Neural progenitor cell (in vitro differentiated cells): ENCODE results near the gene SAPCD2. TPM values are rescaled to one million over a fixed set of nuclear protein-coding genes. Genes with fewer than 3 reads are reported as not detected.

Source experiments
- DNase-seq: peaks from one replicate; pipeline ENCODE4 v3.0.0-alpha.2; 2016; ENCODE audit warnings: low spot score
- H2AFZ ChIP-seq: fragments of 200-600 bp; sonication (generic); replicated peaks from 2 replicates; pipeline ENCODE4 v1.6.1; 2016; ENCODE audit warnings: antibody characterized with exemption
- H3F3A ChIP-seq: fragments of 200-600 bp; sonication (generic); 2 replicates; pipeline ENCODE4 v1.6.1; 2016; ENCODE audit warnings: antibody characterized with exemption, low read depth
- H3K27ac ChIP-seq: fragments of 200-600 bp; sonication (generic); 2 replicates; pipeline ENCODE4 v1.5.1; 2016; ENCODE audit warnings: mild to moderate bottlenecking
- H3K27me3 ChIP-seq: fragments of 200-600 bp; sonication (generic); 2 replicates; pipeline ENCODE4 v1.6.1; 2016; ENCODE audit warnings: mild to moderate bottlenecking, moderate library complexity
- H3K36me3 ChIP-seq: fragments of 200-600 bp; sonication (generic); 2 replicates; pipeline ENCODE4 v1.5.1; 2016
- H3K4me1 ChIP-seq: fragments of 200-600 bp; sonication (generic); 2 replicates; pipeline ENCODE4 v1.6.1; 2016; ENCODE audit warnings: mixed run types
- H3K4me2 ChIP-seq: fragments of 200-600 bp; sonication (generic); 2 replicates; pipeline ENCODE4 v1.6.1; 2016
- H3K4me3 ChIP-seq: fragments of 200-600 bp; sonication (generic); 2 replicates; pipeline ENCODE4 v1.5.1; 2016
- H3K79me2 ChIP-seq: fragments of 200-600 bp; sonication (generic); 2 replicates; pipeline ENCODE4 v1.6.1; 2016; ENCODE audit warnings: low read depth
- H3K9ac ChIP-seq: fragments of 200-600 bp; sonication (generic); 2 replicates; pipeline ENCODE4 v1.6.1; 2016
- H3K9me3 ChIP-seq: fragments of 200-600 bp; sonication (generic); 2 replicates; pipeline ENCODE4 v1.5.1; 2016; ENCODE audit warnings: low read depth
- H4K20me1 ChIP-seq: fragments of 200-600 bp; sonication (generic); 2 replicates; pipeline ENCODE4 v1.6.1; 2016; ENCODE audit warnings: low read depth
- H3K27ac Mint-ChIP-seq: 3 replicates; pipeline ENCODE4 v1.8.0; 2021; ENCODE audit warnings: mixed read lengths
- H3K27me3 Mint-ChIP-seq: 2 replicates; pipeline ENCODE4 v1.8.0; 2022; ENCODE audit warnings: low read depth, mild to moderate bottlenecking, inconsistent platforms, moderate library complexity, mixed read lengths; ENCODE audit not compliant: insufficient read depth
- H3K36me3 Mint-ChIP-seq: 3 replicates; pipeline ENCODE4 v1.8.0; 2021; ENCODE audit warnings: mixed read lengths
- H3K4me1 Mint-ChIP-seq: 3 replicates; pipeline ENCODE4 v1.8.0; 2021; ENCODE audit warnings: mixed read lengths
- H3K4me3 Mint-ChIP-seq: 3 replicates; pipeline ENCODE4 v1.8.0; 2021; ENCODE audit warnings: mild to moderate bottlenecking, moderate library complexity, mixed read lengths
- H3K9me3 Mint-ChIP-seq: 3 replicates; pipeline ENCODE4 v1.8.0; 2020; ENCODE audit warnings: mixed read lengths
- EZH2 ChIP-seq: fragments of 200-600 bp; sonication (generic); IDR thresholded peaks from 2 replicates; pipeline ENCODE4 v1.6.1; 2017; ENCODE audit warnings: antibody characterized with exemption, mild to moderate bottlenecking, moderate library complexity
- EZH2phosphoT487 ChIP-seq: fragments of 200-600 bp; sonication (generic); IDR thresholded peaks from 2 replicates; pipeline ENCODE4 v1.6.1; 2017; ENCODE audit warnings: antibody characterized with exemption
- total RNA-seq: library from RNA; depleted of rRNA; stranded (reverse); fragments of >200 nt; gene quantifications from 2 replicates; pipeline ENCODE4 v1.2.3, GENCODE V29; 2015; ENCODE audit warnings: low replicate concordance
- TF ChIP-seq, protein P1 (sequence below): fragments of 200-600 bp; sonication (generic); IDR thresholded peaks from 2 replicates; pipeline ENCODE4 v1.5.1; 2017; ENCODE audit warnings: antibody characterized with exemption, mild to moderate bottlenecking

Gene SAPCD2
- total RNA-seq, 1 donor from 2014 or later, result 5.7 TPM

DNA sequence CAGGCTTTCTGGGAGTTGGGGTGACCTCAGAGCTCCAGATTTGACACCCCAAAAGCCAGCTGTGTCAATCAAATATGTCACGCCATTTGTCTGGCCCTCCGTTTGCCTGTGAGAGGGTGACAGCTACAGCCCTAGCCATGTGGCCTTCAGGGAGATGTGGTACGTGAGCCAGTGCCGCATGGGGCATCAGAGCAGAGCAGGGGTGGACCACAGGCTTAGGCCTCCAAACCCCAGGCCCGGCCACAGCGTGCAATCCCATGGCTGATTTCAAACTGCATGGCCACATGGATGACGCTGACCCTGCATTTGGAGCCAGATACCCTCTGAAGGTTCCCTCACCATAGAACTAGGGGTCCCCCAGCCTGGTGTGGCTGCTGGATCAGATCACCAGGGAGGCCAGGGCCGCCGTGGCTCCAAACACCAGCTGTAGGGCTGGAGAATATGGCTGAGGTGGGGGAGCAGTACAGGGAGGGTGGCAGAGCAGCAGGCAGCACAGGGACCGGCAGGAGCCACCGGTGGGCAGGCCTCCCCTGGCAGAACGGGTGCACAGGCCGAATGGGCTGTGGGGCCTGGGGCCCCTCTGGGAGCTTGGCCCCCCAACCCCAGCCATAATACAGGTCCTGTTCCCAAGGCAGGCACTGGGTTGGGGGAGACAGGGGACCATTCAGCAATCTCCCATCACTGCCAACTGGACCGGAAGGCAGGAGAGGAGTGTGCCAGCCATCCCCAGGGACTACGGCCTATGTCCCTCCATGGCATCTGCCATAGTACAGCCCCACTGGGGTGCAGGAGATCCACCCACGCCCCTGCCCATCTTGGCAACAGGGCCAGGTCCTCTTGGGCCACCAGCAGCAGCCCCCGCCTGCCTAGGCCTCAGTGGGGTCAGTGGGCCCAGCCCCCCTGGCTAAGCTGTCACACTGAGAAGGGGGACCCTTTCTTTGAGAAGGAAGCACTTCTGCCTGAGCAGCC lies 1.5 kb downstream of the SAPCD2 start:
- no peaks in the 10 kb centered on the region for H3K9me3 ChIP-seq
- H4K20me1 ChIP-seq, result peaks cover 43% of the 10 kb centered on the region
- H3K4me1 ChIP-seq, result peaks cover 11% of the 10 kb centered on the region
- peaks cover 33% of the 10 kb centered on the region for H3K27me3 ChIP-seq
- DNase-seq, result no peak
- no peaks in the 10 kb centered on the region for H3K36me3 Mint-ChIP-seq
- H3K79me2 ChIP-seq, result no peaks in the 10 kb centered on the region
- peak overlapping the region; percentile 98 for H3K4me2 ChIP-seq
- H3K4me1 Mint-ChIP-seq, result peaks cover 10% of the 10 kb centered on the region
- H3K36me3 ChIP-seq, result no peaks in the 10 kb centered on the region
- peaks cover 22% of the 10 kb centered on the region for H3F3A ChIP-seq
- no peaks in the 10 kb centered on the region for H3K9me3 Mint-ChIP-seq
- no peak overlapping the region for H2AFZ ChIP-seq
- no peak for TF ChIP-seq EZH2
- no peak for TF ChIP-seq EZH2phosphoT487
- TF ChIP-seq, protein P1, sequence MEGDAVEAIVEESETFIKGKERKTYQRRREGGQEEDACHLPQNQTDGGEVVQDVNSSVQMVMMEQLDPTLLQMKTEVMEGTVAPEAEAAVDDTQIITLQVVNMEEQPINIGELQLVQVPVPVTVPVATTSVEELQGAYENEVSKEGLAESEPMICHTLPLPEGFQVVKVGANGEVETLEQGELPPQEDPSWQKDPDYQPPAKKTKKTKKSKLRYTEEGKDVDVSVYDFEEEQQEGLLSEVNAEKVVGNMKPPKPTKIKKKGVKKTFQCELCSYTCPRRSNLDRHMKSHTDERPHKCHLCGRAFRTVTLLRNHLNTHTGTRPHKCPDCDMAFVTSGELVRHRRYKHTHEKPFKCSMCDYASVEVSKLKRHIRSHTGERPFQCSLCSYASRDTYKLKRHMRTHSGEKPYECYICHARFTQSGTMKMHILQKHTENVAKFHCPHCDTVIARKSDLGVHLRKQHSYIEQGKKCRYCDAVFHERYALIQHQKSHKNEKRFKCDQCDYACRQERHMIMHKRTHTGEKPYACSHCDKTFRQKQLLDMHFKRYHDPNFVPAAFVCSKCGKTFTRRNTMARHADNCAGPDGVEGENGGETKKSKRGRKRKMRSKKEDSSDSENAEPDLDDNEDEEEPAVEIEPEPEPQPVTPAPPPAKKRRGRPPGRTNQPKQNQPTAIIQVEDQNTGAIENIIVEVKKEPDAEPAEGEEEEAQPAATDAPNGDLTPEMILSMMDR, result no peak
- H3K9ac ChIP-seq, result no peak overlapping the region
- H3K4me3 ChIP-seq, result peak overlapping the region; percentile 72
- peak overlapping the region; percentile 79 for H3K4me3 Mint-ChIP-seq
- no peak overlapping the region for H3K27ac Mint-ChIP-seq
- H3K27ac ChIP-seq, result no peak overlapping the region
- H3K27me3 Mint-ChIP-seq, result peaks cover 11% of the 10 kb centered on the region

DNA sequence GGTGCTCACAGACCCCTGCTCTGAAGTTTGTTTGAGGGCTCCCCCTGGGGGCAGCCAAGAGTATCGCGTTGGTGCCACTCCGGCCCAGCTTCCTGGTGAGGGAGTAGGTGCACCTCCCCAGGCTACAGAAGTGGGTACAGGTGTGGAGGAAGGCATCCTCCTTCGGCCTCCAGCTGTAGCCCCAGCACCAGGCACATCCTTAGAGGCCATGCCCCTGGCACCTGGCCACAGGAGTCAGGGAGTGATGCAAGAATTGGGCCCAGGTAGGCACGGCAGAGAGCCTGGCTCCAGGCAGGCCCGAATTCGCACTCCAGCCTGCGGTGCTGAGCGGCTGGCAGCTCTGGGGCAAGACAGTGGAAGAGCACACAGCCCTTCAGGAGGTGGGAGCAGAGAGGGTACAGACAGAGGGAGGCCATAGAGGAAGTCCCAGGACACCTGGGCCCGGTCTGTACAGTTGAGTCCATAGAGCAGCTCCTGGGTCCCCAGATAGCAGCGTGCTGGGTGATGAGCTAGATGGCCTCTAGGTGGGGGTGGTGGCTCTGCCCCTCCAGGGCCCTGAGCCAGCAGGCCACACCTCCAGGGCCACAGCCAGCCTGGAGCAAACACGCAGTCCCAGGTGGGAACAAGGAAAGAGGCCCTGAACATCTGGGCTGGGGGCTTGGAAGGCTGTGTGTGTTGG lies 2.4 kb downstream of the SAPCD2 start:
- no peaks in the 10 kb centered on the region for H3K79me2 ChIP-seq
- no peak overlapping the region for H3K9ac ChIP-seq
- peaks cover 6% of the 10 kb centered on the region for H3K27me3 Mint-ChIP-seq
- H3K36me3 ChIP-seq, result no peaks in the 10 kb centered on the region
- peaks cover 11% of the 10 kb centered on the region for H3K4me1 ChIP-seq
- peaks cover 10% of the 10 kb centered on the region for H3K4me1 Mint-ChIP-seq
- H4K20me1 ChIP-seq, result peaks cover 46% of the 10 kb centered on the region
- no peaks in the 10 kb centered on the region for H3K9me3 ChIP-seq
- H2AFZ ChIP-seq, result no peak overlapping the region
- no peak overlapping the region for H3K27ac Mint-ChIP-seq
- H3K9me3 Mint-ChIP-seq, result no peaks in the 10 kb centered on the region
- TF ChIP-seq, protein P1, result peak; percentile 62
- TF ChIP-seq EZH2, result no peak
- DNase-seq, result peak; percentile 82
- H3K27me3 ChIP-seq, result peaks cover 28% of the 10 kb centered on the region
- H3F3A ChIP-seq, result peaks cover 22% of the 10 kb centered on the region
- H3K4me3 Mint-ChIP-seq, result peak overlapping the region; percentile 54
- no peak overlapping the region for H3K4me3 ChIP-seq
- H3K36me3 Mint-ChIP-seq, result no peaks in the 10 kb centered on the region
- no peak overlapping the region for H3K4me2 ChIP-seq
- no peak overlapping the region for H3K27ac ChIP-seq

DNA sequence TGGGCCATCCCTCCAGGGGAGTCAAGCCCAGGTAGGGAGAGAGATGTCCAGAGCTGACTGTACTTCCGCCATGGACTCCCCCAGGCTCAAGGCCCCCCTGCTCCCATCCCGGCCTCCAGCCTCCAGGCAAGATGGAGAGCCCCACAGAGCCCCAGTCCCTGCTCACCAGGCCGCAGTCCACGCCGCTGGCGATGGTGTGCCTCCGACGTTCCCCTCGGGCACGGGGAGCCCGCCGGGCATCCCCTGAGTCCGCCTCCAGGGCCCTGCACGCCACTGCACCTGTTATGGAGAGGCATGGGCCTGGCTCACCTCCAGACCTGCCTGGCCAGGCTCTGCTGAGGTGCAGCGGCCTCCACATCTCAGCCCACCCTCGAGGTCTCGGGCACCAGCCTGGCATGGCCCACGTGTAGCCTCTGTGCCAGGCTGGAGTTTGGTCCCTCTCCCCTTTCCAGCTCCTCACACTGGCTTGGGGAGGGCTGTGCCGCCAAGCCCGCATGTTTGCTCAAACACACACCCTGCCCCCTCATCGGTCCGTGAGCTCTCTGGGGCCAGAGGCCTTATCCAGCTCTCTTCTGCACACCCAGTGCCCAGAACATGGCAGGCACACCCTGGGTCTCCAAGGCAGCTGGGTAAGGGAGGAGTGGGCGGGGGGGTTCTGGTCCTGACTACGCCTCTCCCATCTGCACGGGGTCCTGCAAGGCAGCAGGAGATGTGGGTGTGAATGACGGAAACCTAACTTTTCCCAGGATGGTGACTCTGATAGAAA lies 4.1 kb downstream of the SAPCD2 start:
- no peaks in the 10 kb centered on the region for H3K79me2 ChIP-seq
- no peak overlapping the region for H3K9ac ChIP-seq
- H4K20me1 ChIP-seq, result peaks cover 46% of the 10 kb centered on the region
- no peak overlapping the region for H3K4me3 ChIP-seq
- no peak for DNase-seq
- H3K4me2 ChIP-seq, result no peak overlapping the region
- TF ChIP-seq, protein P1, result no peak
- TF ChIP-seq EZH2phosphoT487 (no peak), EZH2 (no peak)
- H3K27ac Mint-ChIP-seq, result no peak overlapping the region
- H3F3A ChIP-seq, result peaks cover 17% of the 10 kb centered on the region
- H3K27me3 Mint-ChIP-seq, result peaks cover 7% of the 10 kb centered on the region
- no peak overlapping the region for H3K4me3 Mint-ChIP-seq
- no peaks in the 10 kb centered on the region for H3K9me3 Mint-ChIP-seq
- H3K9me3 ChIP-seq, result no peaks in the 10 kb centered on the region
- H3K4me1 Mint-ChIP-seq, result peaks cover 10% of the 10 kb centered on the region
- no peak overlapping the region for H2AFZ ChIP-seq
- no peak overlapping the region for H3K27ac ChIP-seq
- peaks cover 11% of the 10 kb centered on the region for H3K4me1 ChIP-seq
- H3K36me3 Mint-ChIP-seq, result no peaks in the 10 kb centered on the region
- H3K36me3 ChIP-seq, result no peaks in the 10 kb centered on the region
- peaks cover 22% of the 10 kb centered on the region for H3K27me3 ChIP-seq
